Fibroblast of lung (primary cell): ENCODE results near the gene ROR2. TPM values are rescaled to one million over a fixed set of nuclear protein-coding genes. Genes with fewer than 3 reads are reported as not detected.

ENCODE experiments used
- DNase-seq, 2 donors: peaks; one replicate each; pipeline versions ENCODE4 v3.0.0 to v3.0.0-alpha.2; 2010; ENCODE audit warnings: low read depth in 2 of 2
- H2AFZ ChIP-seq: 2 replicates; pipeline ENCODE4 v1.5.1; 2012; ENCODE audit warnings: low read length, control low read depth, inconsistent platforms
- H3K27ac ChIP-seq: 2 replicates; pipeline ENCODE4 v1.5.1; 2011; ENCODE audit warnings: low read length, control low read depth; ENCODE audit not compliant: insufficient read depth
- H3K27me3 ChIP-seq: 2 replicates; pipeline ENCODE4 v1.5.1; 2011; ENCODE audit warnings: mild to moderate bottlenecking, low read length; ENCODE audit not compliant: control insufficient read depth, insufficient read depth
- H3K36me3 ChIP-seq: 2 replicates; pipeline ENCODE4 v1.5.1; 2011; ENCODE audit warnings: low read length; ENCODE audit not compliant: control insufficient read depth, insufficient read depth
- H3K4me1 ChIP-seq: 2 replicates; pipeline ENCODE4 v1.5.1; 2011; ENCODE audit warnings: low read length; ENCODE audit not compliant: control insufficient read depth, insufficient read depth; ENCODE audit errors: extremely low read depth
- H3K4me2 ChIP-seq: 2 replicates; pipeline ENCODE4 v1.5.1; 2011; ENCODE audit warnings: low read length, control low read depth; ENCODE audit not compliant: insufficient read depth; ENCODE audit errors: extremely low read depth
- H3K4me3 ChIP-seq, 4 experiments: fragments of 200-600 bp in 1 of 4; sonication (generic) in 1 of 4; replicated peaks in 1 of 4; 2 replicates each; pipeline ENCODE4 v1.5.1; 2011 to 2016; ENCODE audit warnings: low read length in 4 of 4, low read depth in 3 of 4, mild to moderate bottlenecking in 3 of 4, control low read depth in 2 of 4, inconsistent platforms in 1 of 4, mixed read lengths in 1 of 4; ENCODE audit not compliant: insufficient read depth in 1 of 4; ENCODE audit errors: control extremely low read depth in 1 of 4
- H3K79me2 ChIP-seq: 2 replicates; pipeline ENCODE4 v1.5.1; 2012; ENCODE audit warnings: mild to moderate bottlenecking, low read length, inconsistent platforms; ENCODE audit not compliant: control insufficient read depth, insufficient read depth
- H3K9ac ChIP-seq: 2 replicates; pipeline ENCODE4 v1.5.1; 2011; ENCODE audit warnings: mild to moderate bottlenecking, low read length, control low read depth; ENCODE audit not compliant: insufficient read depth
- H3K9me3 ChIP-seq: 2 replicates; pipeline ENCODE4 v1.5.1; 2012; ENCODE audit warnings: low read depth, low read length; ENCODE audit not compliant: control insufficient read depth, insufficient read depth
- H4K20me1 ChIP-seq: 2 replicates; pipeline ENCODE4 v1.5.1; 2011; ENCODE audit warnings: low read length; ENCODE audit not compliant: control insufficient read depth, insufficient read depth; ENCODE audit errors: extremely low read depth
- EZH2 ChIP-seq: IDR thresholded peaks from 2 replicates; pipeline ENCODE4 v1.5.1; 2012; ENCODE audit warnings: low read length, control low read depth, mild to moderate bottlenecking; ENCODE audit errors: missing control alignments
- polyA minus RNA-seq: library from RNA; depleted of rRNA, polyadenylated mRNA; stranded (reverse); fragments of >200 nt; gene quantifications from 2 replicates; pipeline ENCODE4 v1.2.3, GENCODE V29; 2011; ENCODE audit warnings: low replicate concordance
- polyA plus RNA-seq, 2 donors: library from polyadenylated mRNA; depleted of rRNA in 1 of 2; stranded (reverse) in 1 of 2; unstranded in 1 of 2; fragments of >200 nt; gene quantifications; 2 replicates each; pipeline ENCODE4 v1.2.1, GENCODE V29; 2011 to 2012; ENCODE audit warnings: missing spikeins in 1 of 2
- total RNA-seq: library from RNA; depleted of rRNA; stranded (reverse); fragments of >200 nt; gene quantifications from 2 replicates; pipeline ENCODE4 v1.2.1, GENCODE V29; 2014
- TF ChIP-seq, protein P1 (sequence below), 2 donors: IDR thresholded peaks in 1 of 2; conservative IDR thresholded peaks in 1 of 2; 1 replicate in 1 of 2; 2 replicates in 1 of 2; pipeline ENCODE4 v1.5.1; 2011 to 2012; ENCODE audit warnings: low read length in 2 of 2, control low read depth in 1 of 2, inconsistent platforms in 1 of 2, low read depth in 1 of 2, mild to moderate bottlenecking in 1 of 2

Gene ROR2
- total RNA-seq (27.9 and 39.5 TPM in 2 replicates), polyA plus RNA-seq (2.3 and 10.9 TPM in 2 replicates), polyA minus RNA-seq (8.7 and 34.6 TPM in 2 replicates)
- polyA plus RNA-seq (2012): 2.9 and 15.6 TPM in 2 replicates

DNA sequence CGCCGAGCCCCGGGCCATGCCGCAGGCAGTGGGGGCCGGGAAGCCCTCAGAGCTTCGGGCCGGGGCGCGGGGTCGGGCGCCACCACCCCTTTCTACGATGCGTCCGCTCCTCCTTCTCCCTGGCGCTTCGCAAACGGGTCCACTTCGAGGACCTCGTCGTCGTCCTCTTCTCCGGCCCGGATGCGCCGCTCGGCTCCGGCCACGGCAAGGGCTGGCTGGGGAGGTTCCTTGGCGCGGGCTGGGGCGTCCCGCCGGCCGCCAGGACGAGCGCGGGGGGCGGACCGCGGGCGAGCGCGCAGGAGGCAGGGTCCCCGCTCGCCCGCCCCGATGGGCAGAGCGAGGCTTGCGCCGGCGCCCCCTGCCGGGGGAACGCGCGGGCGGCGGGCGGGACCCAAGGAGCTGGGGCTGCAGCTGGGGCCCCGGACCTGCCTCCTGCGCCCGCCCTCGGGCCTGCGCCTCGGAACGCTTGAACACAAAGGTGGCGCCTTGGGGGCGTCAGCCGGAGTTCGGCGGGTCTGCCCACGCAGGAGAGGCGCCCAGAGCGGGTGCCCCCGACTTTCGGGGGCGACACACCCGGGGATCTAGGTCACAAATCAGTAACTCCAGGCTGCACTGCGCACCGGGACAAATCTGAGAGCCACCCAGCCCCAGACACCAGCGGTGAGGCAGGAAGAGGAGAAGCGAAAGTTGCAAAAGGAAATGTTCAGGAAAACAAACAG lies at the start of gene ROR2:
ROR2 (minus strand) TSS at position 283 of the 719 bp plus-strand sequence.
- peak within 1 kb of the TSS; percentile 79 for H3K4me2 ChIP-seq
- peaks cover 5% of the 10 kb centered on the region for H3K4me1 ChIP-seq
- no peaks in the 10 kb centered on the region for H3K36me3 ChIP-seq
- no peaks in the 10 kb centered on the region for H3K9me3 ChIP-seq
- peak within 1 kb of the TSS; percentile 58 for H2AFZ ChIP-seq
- peak within 1 kb of the TSS; percentile 63 to 86 (median 70) for H3K4me3 ChIP-seq
- H3K27ac ChIP-seq: peak within 1 kb of the TSS; percentile 30
- peak; percentile 34 to 70 for DNase-seq
- H3K79me2 ChIP-seq: no peaks in the 10 kb centered on the region
- H3K27me3 ChIP-seq: no peaks in the 10 kb centered on the region
- no peaks in the 10 kb centered on the region for H4K20me1 ChIP-seq
- TF ChIP-seq, protein P1, sequence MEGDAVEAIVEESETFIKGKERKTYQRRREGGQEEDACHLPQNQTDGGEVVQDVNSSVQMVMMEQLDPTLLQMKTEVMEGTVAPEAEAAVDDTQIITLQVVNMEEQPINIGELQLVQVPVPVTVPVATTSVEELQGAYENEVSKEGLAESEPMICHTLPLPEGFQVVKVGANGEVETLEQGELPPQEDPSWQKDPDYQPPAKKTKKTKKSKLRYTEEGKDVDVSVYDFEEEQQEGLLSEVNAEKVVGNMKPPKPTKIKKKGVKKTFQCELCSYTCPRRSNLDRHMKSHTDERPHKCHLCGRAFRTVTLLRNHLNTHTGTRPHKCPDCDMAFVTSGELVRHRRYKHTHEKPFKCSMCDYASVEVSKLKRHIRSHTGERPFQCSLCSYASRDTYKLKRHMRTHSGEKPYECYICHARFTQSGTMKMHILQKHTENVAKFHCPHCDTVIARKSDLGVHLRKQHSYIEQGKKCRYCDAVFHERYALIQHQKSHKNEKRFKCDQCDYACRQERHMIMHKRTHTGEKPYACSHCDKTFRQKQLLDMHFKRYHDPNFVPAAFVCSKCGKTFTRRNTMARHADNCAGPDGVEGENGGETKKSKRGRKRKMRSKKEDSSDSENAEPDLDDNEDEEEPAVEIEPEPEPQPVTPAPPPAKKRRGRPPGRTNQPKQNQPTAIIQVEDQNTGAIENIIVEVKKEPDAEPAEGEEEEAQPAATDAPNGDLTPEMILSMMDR (conservative IDR thresholded peaks at IDR 0.05 in 1 of 2, IDR thresholded peaks at IDR 0.05 in 1 of 2; ENCODE audit: low read depth in 1 of 2, low read length in 2 of 2): peak in 1 of 2 donors; percentile 27
- peak; percentile 67 for TF ChIP-seq EZH2
- peak within 1 kb of the TSS; percentile 61 for H3K9ac ChIP-seq

GRCh38 chr9:91995000-91995655 lies 45.1 kb upstream of the ROR2 start:
- Histone ChIP-seq H4K20me1 (no peaks in the 10 kb centered on the region), H3K4me2 (no peak overlapping the region), H3K9me3 (no peaks in the 10 kb centered on the region), H3K36me3 (no peaks in the 10 kb centered on the region), H3K9ac (no peak overlapping the region), H3K27me3 (peaks cover 5% of the 10 kb centered on the region), H3K4me1 (no peaks in the 10 kb centered on the region), H3K79me2 (no peaks in the 10 kb centered on the region), H3K27ac (no peak overlapping the region), H2AFZ (no peak overlapping the region), H3K4me3 (no peak overlapping the region)
- DNase-seq: no peak
- TF ChIP-seq EZH2: no peak
- TF ChIP-seq, protein P1 (conservative IDR thresholded peaks at IDR 0.05 in 1 of 2, IDR thresholded peaks at IDR 0.05 in 1 of 2; ENCODE audit: low read depth in 1 of 2, low read length in 2 of 2): no peak

GRCh38 chr9:91994422-91994821 lies 44.4 kb upstream of the ROR2 start:
- TF ChIP-seq, protein P1 (conservative IDR thresholded peaks at IDR 0.05 in 1 of 2, IDR thresholded peaks at IDR 0.05 in 1 of 2; ENCODE audit: low read depth in 1 of 2, low read length in 2 of 2): no peak
- no peak for TF ChIP-seq EZH2
- Histone ChIP-seq H4K20me1 (no peaks in the 10 kb centered on the region), H3K27ac (no peak overlapping the region), H3K4me3 (no peak overlapping the region), H3K4me1 (no peaks in the 10 kb centered on the region), H2AFZ (no peak overlapping the region), H3K27me3 (peaks cover 5% of the 10 kb centered on the region), H3K79me2 (no peaks in the 10 kb centered on the region), H3K36me3 (no peaks in the 10 kb centered on the region), H3K4me2 (no peak overlapping the region), H3K9ac (no peak overlapping the region), H3K9me3 (no peaks in the 10 kb centered on the region)
- DNase-seq: no peak
